Measurements from ENCODE around the gene RRP7A. TPM values are rescaled to one million over a fixed set of nuclear protein-coding genes. Genes with fewer than 3 reads are reported as not detected.
"Not testable (repeated sequence)": the region's sequence is repeated elsewhere in the genome, so short reads cannot be mapped to it uniquely, and the experiment has no call there.

RRP7A gene
- total RNA-seq, 2 donors from 2014 or later, result 32.5 to 35.9 TPM

- not testable (repeated sequence) for ATAC-seq (replicated peaks in 1 of 2); H3K36me3 Mint-ChIP-seq (ENCODE audit: insufficient read depth in 2 of 2); H3K9me3 Mint-ChIP-seq; DNase-seq; H3K4me3 Mint-ChIP-seq; H3K27me3 Mint-ChIP-seq (ENCODE audit: low read depth); H3K27ac Mint-ChIP-seq
- H3K4me1 Mint-ChIP-seq (ENCODE audit: low read depth), result peaks cover 14% of the 10 kb centered on the region
These were observed 9.8 kb upstream of the RRP7A start for GRCh38 chr22:42529435-42529834.

DNA sequence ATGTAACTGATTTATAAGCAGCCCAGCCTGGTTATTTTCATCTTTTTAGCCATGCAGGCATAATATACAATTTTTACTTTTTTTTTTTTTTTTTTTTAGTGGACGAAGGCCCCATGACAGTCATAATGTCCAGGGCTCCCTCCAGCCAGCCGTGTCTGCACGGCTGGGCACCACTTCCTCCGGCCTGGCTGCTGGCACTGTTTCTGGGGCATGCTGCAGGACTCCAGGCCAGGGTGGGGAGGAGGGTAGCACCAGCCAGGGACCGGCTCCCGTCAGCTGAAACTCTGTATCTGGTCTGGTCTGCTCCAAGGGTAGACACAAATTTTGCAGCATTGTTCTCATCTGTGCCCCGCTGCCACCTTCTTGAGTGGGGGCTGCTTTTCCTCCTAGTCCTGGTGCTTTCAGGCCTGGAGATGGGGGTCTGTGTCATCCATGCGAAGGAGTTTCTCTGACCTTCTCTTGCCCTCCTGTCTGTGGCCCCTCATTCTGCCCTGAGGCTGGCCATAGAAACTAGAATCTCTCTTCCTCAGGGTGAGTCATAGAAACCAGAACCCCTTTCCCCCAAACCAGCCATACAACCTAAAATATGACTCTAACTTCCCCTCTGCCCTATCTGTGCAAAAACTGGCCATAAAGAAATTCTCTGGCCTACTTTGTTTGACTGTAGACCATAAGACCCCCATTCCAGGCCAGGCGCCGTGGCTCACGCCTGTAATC is 9.2 kb upstream of the RRP7A start:
- Mint-ChIP-seq H3K27ac (no peak overlapping the region), H3K9me3 (no peaks in the 10 kb centered on the region), H3K36me3 (ENCODE audit: insufficient read depth in 2 of 2) (no peaks in the 10 kb centered on the region), H3K27me3 (ENCODE audit: low read depth) (no peaks in the 10 kb centered on the region), H3K4me1 (ENCODE audit: low read depth) (peaks cover 10% of the 10 kb centered on the region), H3K4me3 (no peak overlapping the region)
- DNase-seq (no peak), ATAC-seq (replicated peaks in 1 of 2) (peak in 1 of 2 donors; percentile 43)

DNA sequence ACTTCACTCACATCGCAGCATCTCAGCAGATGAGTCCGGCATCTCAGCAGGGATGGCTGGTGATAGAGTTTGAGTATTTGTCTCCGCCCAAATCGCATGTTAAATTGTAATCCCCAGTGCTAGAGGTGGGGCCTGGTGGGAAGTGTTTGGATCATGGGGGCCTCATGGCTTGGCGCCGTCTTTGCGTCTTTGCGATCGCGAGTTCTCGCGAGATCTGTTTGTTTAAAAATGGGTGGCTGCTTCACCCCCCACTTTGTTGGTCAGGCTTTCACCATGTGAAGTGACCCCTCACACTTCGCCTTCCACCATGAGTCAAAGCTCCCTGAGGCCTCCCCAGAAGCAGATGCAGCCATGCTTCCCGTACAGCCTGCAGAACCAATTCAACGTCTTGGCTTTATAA is 3.0 kb upstream of the RRP7A start:
- Mint-ChIP-seq H3K27ac (no peak overlapping the region), H3K9me3 (no peaks in the 10 kb centered on the region), H3K36me3 (ENCODE audit: insufficient read depth in 2 of 2) (no peaks in the 10 kb centered on the region), H3K4me1 (ENCODE audit: low read depth) (peaks cover 17% of the 10 kb centered on the region), H3K4me3 (no peak overlapping the region), H3K27me3 (ENCODE audit: low read depth) (no peaks in the 10 kb centered on the region)
- DNase-seq, result no peak
- no peak for ATAC-seq (replicated peaks in 1 of 2)

GRCh38 chr22:42521228-42521546 is 1.6 kb upstream of the RRP7A start:
- Mint-ChIP-seq H3K4me1 (ENCODE audit: low read depth) (peaks cover 21% of the 10 kb centered on the region), H3K36me3 (ENCODE audit: insufficient read depth in 2 of 2) (peaks cover 0 to 2% of the 10 kb centered on the region in 2 donors), H3K4me3 (peak overlapping the region in 1 of 2 donors; percentile 50), H3K27me3 (ENCODE audit: low read depth) (no peaks in the 10 kb centered on the region), H3K9me3 (no peaks in the 10 kb centered on the region), H3K27ac (no peak overlapping the region)
- ATAC-seq (replicated peaks in 1 of 2) (no peak), DNase-seq (no peak)

DNA sequence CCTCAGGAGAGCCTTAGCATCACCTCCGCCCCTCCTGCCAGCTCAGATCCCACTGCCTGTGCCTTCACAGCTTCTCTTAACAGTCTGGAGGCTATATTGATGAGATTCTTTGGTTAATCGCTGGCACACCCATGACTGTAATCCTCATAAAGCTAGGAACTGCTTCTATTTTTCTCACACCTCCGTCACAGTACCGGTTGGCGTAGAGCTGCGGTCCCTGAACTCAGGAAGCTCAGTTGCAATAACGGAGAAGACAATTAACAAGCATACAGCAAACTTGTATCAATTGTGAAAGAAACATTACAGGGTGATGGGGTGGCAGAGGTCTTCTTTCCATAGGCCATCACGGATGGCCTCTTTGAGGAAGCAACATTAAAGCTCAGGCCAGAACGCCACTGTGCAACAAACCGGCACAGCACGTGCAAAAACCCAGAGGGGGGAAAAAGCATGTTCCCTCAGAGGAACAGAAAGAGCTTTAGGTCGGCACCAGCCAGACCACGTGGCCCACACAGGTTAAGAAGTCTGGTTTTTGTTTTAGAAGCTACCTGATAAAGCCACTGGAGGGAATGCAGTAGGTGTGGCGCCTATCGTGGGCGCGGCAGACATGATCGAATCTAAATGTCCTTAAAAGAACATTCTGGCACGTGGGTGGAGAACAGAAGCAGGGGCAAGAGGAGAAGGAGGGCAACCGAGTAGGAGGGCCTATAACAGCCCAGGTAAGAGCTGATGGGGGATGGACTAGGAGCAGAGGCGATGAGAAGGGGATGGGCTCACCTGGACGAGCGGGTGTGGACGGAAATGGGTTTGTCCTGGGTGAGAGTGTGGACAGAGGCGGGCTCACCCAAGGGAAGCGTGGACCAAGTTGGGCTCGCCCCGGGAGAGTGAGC is 715 bp downstream of the RRP7A start:
- not testable (repeated sequence) for H3K9me3 Mint-ChIP-seq; DNase-seq; H3K27me3 Mint-ChIP-seq (ENCODE audit: low read depth); H3K36me3 Mint-ChIP-seq (ENCODE audit: insufficient read depth in 2 of 2)
- H3K4me3 Mint-ChIP-seq, result peak overlapping the region; percentile 92 to 93
- peaks cover 21% of the 10 kb centered on the region for H3K4me1 Mint-ChIP-seq (ENCODE audit: low read depth)
- H3K27ac Mint-ChIP-seq, result peak overlapping the region; percentile 93
- ATAC-seq (replicated peaks in 1 of 2), result peak in 1 of 2 donors; percentile 32

DNA sequence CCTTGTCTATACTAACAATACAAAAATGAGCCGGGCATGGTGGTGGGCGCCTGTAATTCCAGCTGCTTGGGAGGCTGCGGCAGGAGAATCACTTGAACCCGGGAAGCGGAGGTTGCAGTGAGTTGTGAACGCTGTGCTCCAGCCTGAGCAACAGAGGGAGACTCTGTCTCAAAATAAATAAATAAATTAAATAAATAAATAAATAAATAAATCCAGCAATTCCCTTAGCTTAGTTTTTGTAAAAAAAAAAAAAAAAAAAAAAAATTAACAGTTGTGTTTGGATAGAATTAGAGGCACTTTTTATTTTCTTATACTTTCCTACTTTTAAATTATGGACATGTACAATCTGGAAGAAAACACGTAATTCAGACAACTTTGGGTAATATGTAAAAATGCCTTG is 2.5 kb downstream of the RRP7A start:
- H3K9me3 Mint-ChIP-seq; H3K36me3 Mint-ChIP-seq (ENCODE audit: insufficient read depth in 2 of 2); DNase-seq; H3K27me3 Mint-ChIP-seq (ENCODE audit: low read depth); ATAC-seq (replicated peaks in 1 of 2); H3K27ac Mint-ChIP-seq: not testable (repeated sequence)
- Mint-ChIP-seq H3K4me3 (peak overlapping the region in 1 of 2 donors; percentile 42), H3K4me1 (ENCODE audit: low read depth) (peaks cover 21% of the 10 kb centered on the region)

- ATAC-seq (replicated peaks in 1 of 2) (no peak), DNase-seq (no peak)
- H3K27ac Mint-ChIP-seq, result no peak overlapping the region
- no peaks in the 10 kb centered on the region for H3K27me3 Mint-ChIP-seq (ENCODE audit: low read depth)
- peaks cover 2% of the 10 kb centered on the region in 2 donors for H3K36me3 Mint-ChIP-seq (ENCODE audit: insufficient read depth in 2 of 2)
- H3K4me1 Mint-ChIP-seq (ENCODE audit: low read depth), result peaks cover 21% of the 10 kb centered on the region
- no peaks in the 10 kb centered on the region for H3K9me3 Mint-ChIP-seq
- no peak overlapping the region for H3K4me3 Mint-ChIP-seq
These were observed 3.7 kb downstream of the RRP7A start for GRCh38 chr22:42515896-42516295.

DNA sequence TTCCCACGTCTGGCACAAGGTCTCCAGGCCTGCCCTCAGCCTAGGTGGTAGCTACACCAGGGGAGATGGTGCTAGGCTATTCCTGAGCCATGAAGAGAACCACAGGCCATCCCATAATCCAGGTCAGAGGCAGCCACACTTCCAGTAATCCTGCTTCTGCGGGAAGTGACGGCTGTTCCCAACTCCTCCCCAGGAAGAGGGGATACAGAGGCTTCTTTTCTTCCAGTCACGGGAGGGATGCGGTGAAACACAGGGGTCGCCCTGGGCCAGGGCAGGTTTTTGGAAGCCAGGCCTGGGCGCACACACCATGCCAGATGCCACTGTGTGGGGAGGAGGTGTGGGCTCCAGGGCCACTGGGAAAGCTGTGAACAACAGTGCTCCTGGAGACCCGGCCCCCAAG is 4.3 kb downstream of the RRP7A start:
- ATAC-seq (replicated peaks in 1 of 2); H3K27me3 Mint-ChIP-seq (ENCODE audit: low read depth); H3K36me3 Mint-ChIP-seq (ENCODE audit: insufficient read depth in 2 of 2); H3K4me3 Mint-ChIP-seq; DNase-seq; H3K9me3 Mint-ChIP-seq: not testable (repeated sequence)
- H3K27ac Mint-ChIP-seq, result peak overlapping the region; percentile 60
- H3K4me1 Mint-ChIP-seq (ENCODE audit: low read depth), result peaks cover 20% of the 10 kb centered on the region

- ATAC-seq (replicated peaks in 1 of 2), result not testable (repeated sequence)
These were observed 5.3 kb downstream of the RRP7A start for GRCh38 chr22:42514331-42514730.

DNA sequence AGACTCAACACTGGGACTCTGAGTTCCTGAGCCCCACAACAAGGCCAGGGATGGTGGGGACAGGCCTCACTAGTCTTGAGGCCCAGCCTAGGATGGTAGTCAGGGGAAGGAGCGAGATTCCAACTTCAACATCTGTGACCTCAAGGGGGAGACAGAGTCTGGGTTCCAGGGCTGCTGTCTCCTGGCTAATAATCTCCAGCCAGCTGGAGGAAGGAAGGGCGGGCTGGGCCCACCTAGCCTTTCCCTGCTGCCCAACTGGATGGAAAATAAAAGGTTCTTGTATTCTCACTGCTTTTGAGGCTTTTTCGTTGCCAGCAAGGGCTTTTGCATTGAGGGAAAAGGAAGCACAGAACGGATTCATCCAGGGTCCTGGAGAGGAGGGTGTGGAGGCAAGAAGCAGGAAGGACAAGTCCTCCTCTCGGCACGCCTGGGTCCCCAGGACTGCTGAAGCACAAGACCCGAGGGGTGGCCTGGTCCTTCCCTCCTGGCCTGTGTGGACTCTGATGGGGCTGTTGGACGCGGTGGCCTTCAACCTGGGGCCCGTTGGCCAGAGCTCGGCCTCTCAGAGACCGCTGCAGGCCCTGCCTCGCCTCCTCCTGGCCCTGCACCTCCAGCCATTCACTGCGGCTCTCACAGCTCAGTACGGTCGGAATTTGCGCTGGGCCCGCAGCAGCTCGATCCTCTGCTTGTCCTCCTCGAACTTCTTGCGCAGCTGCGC is 7.2 kb downstream of the RRP7A start:
- H3K36me3 Mint-ChIP-seq (ENCODE audit: insufficient read depth in 2 of 2); H3K9me3 Mint-ChIP-seq; H3K4me3 Mint-ChIP-seq; H3K27me3 Mint-ChIP-seq (ENCODE audit: low read depth); H3K4me1 Mint-ChIP-seq (ENCODE audit: low read depth); H3K27ac Mint-ChIP-seq; ATAC-seq (replicated peaks in 1 of 2); DNase-seq: not testable (repeated sequence)

More at GRCh38 chr22:42514331-42514730, 5.3 kb downstream of the RRP7A start:
- H3K4me3 Mint-ChIP-seq; H3K27ac Mint-ChIP-seq; H3K9me3 Mint-ChIP-seq; H3K36me3 Mint-ChIP-seq (ENCODE audit: insufficient read depth in 2 of 2); H3K27me3 Mint-ChIP-seq (ENCODE audit: low read depth); DNase-seq: not testable (repeated sequence)
- H3K4me1 Mint-ChIP-seq (ENCODE audit: low read depth), result peaks cover 13% of the 10 kb centered on the region

DNA sequence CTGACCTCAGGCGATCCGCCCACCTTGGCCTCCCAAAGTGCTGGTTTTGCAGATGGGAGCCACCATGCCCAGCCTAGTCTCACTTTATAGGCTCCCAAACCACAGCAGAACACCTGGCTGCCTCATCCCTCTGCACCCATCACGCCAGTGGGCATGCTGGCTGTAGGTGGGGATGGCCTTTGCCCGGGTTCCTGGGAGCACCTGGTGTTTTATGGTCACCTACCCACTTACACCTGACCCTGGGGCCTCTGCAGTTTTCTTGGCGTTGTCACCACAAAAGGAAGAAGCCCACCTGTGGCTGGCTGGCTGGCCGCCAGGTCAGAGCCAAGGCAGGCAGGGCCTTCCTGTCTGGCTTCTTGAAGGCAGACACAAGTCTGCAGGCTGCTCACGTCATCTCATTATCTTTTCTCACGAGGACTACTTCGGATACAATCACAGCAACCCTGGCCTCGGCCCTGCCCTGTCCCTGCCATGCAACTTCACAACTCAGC is 8.2 kb downstream of the RRP7A start:
- H3K9me3 Mint-ChIP-seq, result no peaks in the 10 kb centered on the region
- no peak overlapping the region for H3K27ac Mint-ChIP-seq
- H3K36me3 Mint-ChIP-seq (ENCODE audit: insufficient read depth in 2 of 2), result peaks cover 0 to 2% of the 10 kb centered on the region in 2 donors
- no peaks in the 10 kb centered on the region for H3K27me3 Mint-ChIP-seq (ENCODE audit: low read depth)
- no peak for ATAC-seq (replicated peaks in 1 of 2)
- no peaks in the 10 kb centered on the region for H3K4me1 Mint-ChIP-seq (ENCODE audit: low read depth)
- no peak overlapping the region for H3K4me3 Mint-ChIP-seq
- no peak for DNase-seq

DNA sequence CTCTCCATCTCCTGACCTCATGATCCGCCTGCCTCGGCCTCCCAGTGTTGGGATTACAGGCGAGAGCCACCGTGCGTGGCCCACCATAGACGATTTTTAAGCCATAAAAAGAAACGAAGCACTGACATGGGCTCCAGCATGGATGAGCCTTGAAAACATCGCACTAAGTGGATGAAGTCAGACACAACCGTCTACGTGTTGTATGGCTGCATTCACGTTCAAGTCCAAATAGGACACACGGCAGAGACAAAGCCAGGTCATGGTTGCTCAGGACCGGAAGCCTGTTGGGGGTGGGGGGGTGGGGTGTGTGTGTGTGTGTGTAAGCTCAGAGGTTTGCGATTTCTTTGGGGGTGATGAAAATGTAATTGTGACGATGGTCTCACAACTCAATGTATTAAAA is 10.0 kb downstream of the RRP7A start:
- H3K36me3 Mint-ChIP-seq (ENCODE audit: insufficient read depth in 2 of 2), result no peaks in the 10 kb centered on the region
- H3K4me3 Mint-ChIP-seq, result no peak overlapping the region
- no peaks in the 10 kb centered on the region for H3K27me3 Mint-ChIP-seq (ENCODE audit: low read depth)
- no peaks in the 10 kb centered on the region for H3K9me3 Mint-ChIP-seq
- H3K27ac Mint-ChIP-seq, result no peak overlapping the region
- DNase-seq (no peak), ATAC-seq (replicated peaks in 1 of 2) (no peak)
- H3K4me1 Mint-ChIP-seq (ENCODE audit: low read depth), result no peaks in the 10 kb centered on the region

GRCh38 chr22:42508975-42509364 is 10.6 kb downstream of the RRP7A start:
- H3K27ac Mint-ChIP-seq; H3K9me3 Mint-ChIP-seq; H3K4me3 Mint-ChIP-seq; H3K27me3 Mint-ChIP-seq (ENCODE audit: low read depth); H3K4me1 Mint-ChIP-seq (ENCODE audit: low read depth); ATAC-seq (replicated peaks in 1 of 2); DNase-seq; H3K36me3 Mint-ChIP-seq (ENCODE audit: insufficient read depth in 2 of 2): not testable (repeated sequence)

Data from activated T-cell treated with anti-CD3 and anti-CD28 coated beads, Interleukin-2, amount 50 U/mL, for 72 hours (primary cell).